H1 (cell line): ENCODE data around the gene WBP1L. TPM values are rescaled to one million over a fixed set of nuclear protein-coding genes. Genes with fewer than 3 reads are reported as not detected.

Source experiments
- CTCF ChIA-PET: fragments of 300-600 bp; sonication (Branson Sonifier 250); formaldehyde crosslinking; loops from one replicate; lab custom pipeline; 2021; ENCODE audit not compliant: partially characterized antibody; lab: Charles Lee
- POLR2A ChIA-PET: fragments of 300-600 bp; sonication (Branson Sonifier 250); formaldehyde crosslinking; loops from one replicate; lab custom pipeline; 2021; ENCODE audit warnings: inconsistent platforms; ENCODE audit not compliant: partially characterized antibody; lab: Charles Lee
- DNase-seq, 2 experiments: peaks; one replicate each; pipeline versions ENCODE4 v3.0.0 to v3.0.0-alpha.2; 2010 to 2022; ENCODE audit warnings: low spot score in 2 of 2, low read depth in 1 of 2, mixed read lengths in 1 of 2
- FAIRE-seq: peaks from 2 replicates; lab custom pipeline; 2011; peaks lifted over from hg19 to GRCh38; lab: Jason Lieb, UNC
- H2AFZ ChIP-seq: 2 replicates; pipeline ENCODE4 v1.8.1; 2012; ENCODE audit warnings: low read length, inconsistent platforms
- H2AK5ac ChIP-seq: 2 replicates; pipeline ENCODE4 v1.6.1; 2013; ENCODE audit warnings: low read depth, low read length
- H2BK120ac ChIP-seq: replicated peaks from 2 replicates; pipeline ENCODE3; 2013; ENCODE audit warnings: low read depth, low read length, inconsistent platforms
- H2BK12ac ChIP-seq: 2 replicates; pipeline ENCODE4 v1.6.1; 2013; ENCODE audit warnings: low read depth, low read length
- H2BK15ac ChIP-seq: 2 replicates; pipeline ENCODE4 v1.6.1; 2013; ENCODE audit warnings: low read length
- H2BK20ac ChIP-seq: 2 replicates; pipeline ENCODE4 v1.6.1; 2013; ENCODE audit warnings: low read length
- H2BK5ac ChIP-seq: 2 replicates; pipeline ENCODE4 v1.6.1; 2013; ENCODE audit warnings: low read depth, low read length
- H3K14ac ChIP-seq: 2 replicates; pipeline ENCODE4 v1.6.1; 2013; ENCODE audit warnings: inconsistent platforms; ENCODE audit not compliant: insufficient read length
- H3K18ac ChIP-seq: 2 replicates; pipeline ENCODE4 v1.6.1; 2013; ENCODE audit warnings: low read length; ENCODE audit errors: extremely low read depth
- H3K23ac ChIP-seq: 2 replicates; pipeline ENCODE4 v1.6.1; 2013; ENCODE audit warnings: inconsistent platforms; ENCODE audit not compliant: insufficient read length
- H3K23me2 ChIP-seq: 2 replicates; pipeline ENCODE4 v1.6.1; 2013; ENCODE audit warnings: low read depth, low read length
- H3K27ac ChIP-seq: 2 replicates; pipeline ENCODE4 v1.6.1; 2011; ENCODE audit warnings: low read depth, low read length, inconsistent platforms
- H3K27me3 ChIP-seq, 4 experiments: replicated peaks in 1 of 4; 1 replicate in 1 of 4; 2 replicates in 3 of 4; pipeline versions ENCODE4 v1.6.1 to v1.8.1; 2011 to 2013; ENCODE audit warnings: low read length in 3 of 4, mild to moderate bottlenecking in 3 of 4, inconsistent platforms in 2 of 4, mixed read lengths in 2 of 4, moderate library complexity in 1 of 4; ENCODE audit not compliant: control insufficient read depth in 3 of 4, insufficient read depth in 3 of 4; ENCODE audit errors: extremely low read depth in 1 of 4
- H3K36me3 ChIP-seq, 4 experiments: 2 replicates each; pipeline versions ENCODE4 v1.6.1 to v1.8.1; 2011 to 2013; ENCODE audit warnings: mild to moderate bottlenecking in 4 of 4, low read length in 3 of 4, moderate library complexity in 2 of 4, control low read depth in 1 of 4, inconsistent platforms in 1 of 4; ENCODE audit not compliant: insufficient read depth in 4 of 4, control insufficient read depth in 2 of 4
- H3K4ac ChIP-seq: replicated peaks from 2 replicates; pipeline ENCODE3; 2013; ENCODE audit warnings: low read length, low read depth, mixed read lengths, inconsistent platforms; ENCODE audit not compliant: insufficient read length
- H3K4me1 ChIP-seq, 4 experiments: replicated peaks in 1 of 4; 1 replicate in 1 of 4; 2 replicates in 3 of 4; pipeline versions ENCODE4 v1.6.1 to v1.8.1; 2011 to 2013; ENCODE audit warnings: low read length in 3 of 4, inconsistent platforms in 2 of 4, mixed read lengths in 1 of 4; ENCODE audit not compliant: insufficient read depth in 4 of 4, control insufficient read depth in 3 of 4
- H3K4me2 ChIP-seq, 2 experiments: 2 replicates each; pipeline versions ENCODE4 v1.6.1 to v1.8.1; 2011 to 2013; ENCODE audit warnings: low read depth in 2 of 2, low read length in 2 of 2, control low read depth in 1 of 2, inconsistent platforms in 1 of 2, mild to moderate bottlenecking in 1 of 2; ENCODE audit not compliant: insufficient read depth in 1 of 2
- H3K4me3 ChIP-seq, 4 experiments: fragments of 200-600, 300-600 bp in 1 of 4; sonication (generic), shearing (Covaris generic), sonication (Bioruptor Twin) in 1 of 4; 2 replicates each; pipeline versions ENCODE4 v1.5.1 to v1.8.1; 2011 to 2016; ENCODE audit warnings: low read length in 4 of 4, low read depth in 3 of 4, control low read depth in 2 of 4, inconsistent platforms in 2 of 4, mild to moderate bottlenecking in 2 of 4, mixed read lengths in 1 of 4, moderate library complexity in 1 of 4; ENCODE audit not compliant: insufficient read depth in 2 of 4; ENCODE audit errors: extremely low read depth in 1 of 4
- H3K56ac ChIP-seq: replicated peaks from 2 replicates; pipeline ENCODE3; 2013; ENCODE audit warnings: low read depth, mild to moderate bottlenecking, mixed read lengths, low read length, inconsistent platforms; ENCODE audit not compliant: insufficient read length
- H3K79me1 ChIP-seq: 2 replicates; pipeline ENCODE4 v1.6.1; 2013; ENCODE audit warnings: low read depth, low read length, control low read depth
- H3K79me2 ChIP-seq, 2 experiments: 2 replicates each; pipeline versions ENCODE4 v1.6.1 to v1.8.1; 2012 to 2013; ENCODE audit warnings: low read length in 2 of 2, mild to moderate bottlenecking in 2 of 2, inconsistent platforms in 1 of 2; ENCODE audit not compliant: insufficient read depth in 2 of 2, control insufficient read depth in 1 of 2
- H3K9ac ChIP-seq, 4 experiments: replicated peaks in 1 of 4; 1 replicate in 1 of 4; 2 replicates in 3 of 4; pipeline versions ENCODE4 v1.6.1 to v1.8.1; 2011 to 2013; ENCODE audit warnings: low read depth in 3 of 4, low read length in 3 of 4, control low read depth in 2 of 4, mild to moderate bottlenecking in 2 of 4, moderate library complexity in 2 of 4, inconsistent platforms in 1 of 4; ENCODE audit errors: extremely low read depth in 1 of 4
- H3K9me3 ChIP-seq, 2 experiments: 2 replicates each; pipeline versions ENCODE4 v1.6.1 to v1.8.1; 2012 to 2013; ENCODE audit warnings: mild to moderate bottlenecking in 2 of 2, moderate library complexity in 2 of 2, control low read depth in 1 of 2, inconsistent platforms in 1 of 2, low read depth in 1 of 2, low read length in 1 of 2, mixed read lengths in 1 of 2; ENCODE audit not compliant: insufficient read depth in 2 of 2
- H4K20me1 ChIP-seq, 2 experiments: replicated peaks in 1 of 2; 2 replicates each; pipeline versions ENCODE3 to v1.8.1; 2011 to 2013; ENCODE audit warnings: inconsistent platforms in 2 of 2, low read length in 2 of 2, mild to moderate bottlenecking in 1 of 2; ENCODE audit not compliant: insufficient read depth in 2 of 2, control insufficient read depth in 1 of 2
- H4K5ac ChIP-seq: 2 replicates; pipeline ENCODE4 v1.6.1; 2013; ENCODE audit warnings: low read length, low read depth, mixed read lengths, inconsistent platforms; ENCODE audit not compliant: insufficient read length
- H4K8ac ChIP-seq: 2 replicates; pipeline ENCODE4 v1.8.0; 2013; ENCODE audit warnings: mild to moderate bottlenecking, moderate library complexity, low read length, inconsistent platforms; ENCODE audit not compliant: insufficient read depth; ENCODE audit errors: extremely low read depth
- H4K91ac ChIP-seq: replicated peaks from 2 replicates; pipeline ENCODE3; 2013; ENCODE audit warnings: low read length, mixed read lengths, inconsistent platforms; ENCODE audit not compliant: insufficient read length
- HDAC6 ChIP-seq: IDR thresholded peaks from one replicate; pipeline ENCODE4 v1.7.1; 2012; ENCODE audit warnings: low read depth, mild to moderate bottlenecking, inconsistent platforms, low read length, moderate library complexity
- KDM4A ChIP-seq: IDR thresholded peaks from one replicate; pipeline ENCODE4 v1.7.1; 2012; ENCODE audit warnings: low read depth, mild to moderate bottlenecking, moderate library complexity, low read length, inconsistent platforms; ENCODE audit not compliant: severe bottlenecking
- KDM5A ChIP-seq: fragments of 200-600 bp; IDR thresholded peaks from 2 replicates; pipeline ENCODE4 v1.7.1; 2012; ENCODE audit warnings: mild to moderate bottlenecking, low read length, inconsistent platforms, mixed read lengths
- RXRA ChIP-seq: IDR thresholded peaks from 2 replicates; pipeline ENCODE4 v1.6.1; 2011; ENCODE audit warnings: low read depth, mild to moderate bottlenecking, low read length, moderate library complexity; ENCODE audit not compliant: insufficient read depth
- polyA plus RNA-seq, 7 experiments: library from polyadenylated mRNA; depleted of rRNA in 3 of 7; stranded (reverse) in 5 of 7; unstranded in 2 of 7; fragments of >200 nt in 5 of 7; fragments of 200-250 nt in 2 of 7; gene quantifications; 1 replicate in 5 of 7; 2 replicates in 1 of 7; 4 replicates in 1 of 7; pipeline versions ENCODE4 v1.2.1 to v1.2.3, GENCODE V29; 2011 to 2013; ENCODE audit warnings: missing spikeins in 2 of 7, mixed read lengths in 2 of 7
- total RNA-seq: library from RNA; stranded (reverse); fragmentation: NEBNext Ultra II Directional; extraction: Animal tissue kit (Norgen Biotek cat#: 25700); gene quantifications from 2 replicates; pipeline ENCODE4 v1.2.1, GENCODE V29; 2021
- TF ChIP-seq, protein P1 (sequence below): IDR thresholded peaks from 2 replicates; pipeline ENCODE4 v1.6.1; 2011; ENCODE audit warnings: low read length, improper control_type of control experiment
- TF ChIP-seq, protein P2 (sequence below): IDR thresholded peaks from 2 replicates; pipeline ENCODE4 v1.6.1; 2012; ENCODE audit warnings: inconsistent platforms

Gene WBP1L
- total and polyA plus RNA-seq, 2 of the 8 experiments (the other 6 are each of a cell fraction or from before 2014, with no cell fraction given): 26.6 to 29.9 TPM

DNA sequence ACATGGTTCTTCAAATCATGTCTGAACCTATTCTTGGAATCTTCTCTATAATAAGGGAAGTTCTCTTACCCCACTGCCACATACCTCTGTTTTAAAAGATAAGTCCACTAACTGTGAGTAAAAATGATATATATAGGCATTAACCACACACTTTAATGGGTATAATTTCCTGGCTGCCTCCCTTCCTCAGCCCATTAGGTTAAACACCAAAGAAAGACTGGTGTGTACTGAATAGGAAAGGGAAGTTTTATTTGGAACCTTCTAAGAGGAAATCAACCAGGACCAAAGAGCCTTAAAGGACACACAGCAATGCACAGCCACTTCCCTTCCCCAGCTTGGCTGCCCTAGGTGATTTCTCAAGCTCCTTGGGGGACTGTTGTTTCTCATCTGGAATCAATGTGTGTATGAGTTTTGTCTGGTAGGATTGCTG, 5.0 kb upstream of the WBP1L start:
- Histone ChIP-seq H3K27ac (no peak overlapping the region), H3K9me3 (no peaks in the 10 kb centered on the region), H2BK20ac (no peak overlapping the region), H2AFZ (no peak overlapping the region), H2BK120ac (no peak overlapping the region), H2AK5ac (no peak overlapping the region), H2BK5ac (no peak overlapping the region), H3K79me1 (no peaks in the 10 kb centered on the region), H4K91ac (no peak overlapping the region), H3K4me2 (no peak overlapping the region), H4K5ac (no peak overlapping the region), H3K79me2 (no peaks in the 10 kb centered on the region), H3K56ac (no peak overlapping the region), H3K9ac (no peak overlapping the region), H3K23ac (no peak overlapping the region), H3K18ac (no peak overlapping the region), H3K4me1 (peaks cover 0 to 6% (median 2%) of the 10 kb centered on the region in 4 experiments; a peak in 4 of 7 replicates), H3K4me3 (no peak overlapping the region), H3K27me3 (no peaks in the 10 kb centered on the region; a peak in 1 of 7 replicates), H4K20me1 (no peaks in the 10 kb centered on the region), H3K4ac (no peak overlapping the region)
- POLR2A ChIA-PET: interaction anchor here (0.9 to 6.5 kb wide), 4 partner anchors 13 to 78 kb away, joined by 3 to 30 read pairs (median 13); partner anchors contain the start of genes ARL3 and SFXN2
- FAIRE-seq (no peak), DNase-seq (no peak)
- TF ChIP-seq RXRA (no peak), HDAC6 (no peak), KDM5A (no peak), KDM4A (no peak)
- TF ChIP-seq, protein P1, sequence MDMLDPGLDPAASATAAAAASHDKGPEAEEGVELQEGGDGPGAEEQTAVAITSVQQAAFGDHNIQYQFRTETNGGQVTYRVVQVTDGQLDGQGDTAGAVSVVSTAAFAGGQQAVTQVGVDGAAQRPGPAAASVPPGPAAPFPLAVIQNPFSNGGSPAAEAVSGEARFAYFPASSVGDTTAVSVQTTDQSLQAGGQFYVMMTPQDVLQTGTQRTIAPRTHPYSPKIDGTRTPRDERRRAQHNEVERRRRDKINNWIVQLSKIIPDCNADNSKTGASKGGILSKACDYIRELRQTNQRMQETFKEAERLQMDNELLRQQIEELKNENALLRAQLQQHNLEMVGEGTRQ: no peak
- TF ChIP-seq, protein P2, sequence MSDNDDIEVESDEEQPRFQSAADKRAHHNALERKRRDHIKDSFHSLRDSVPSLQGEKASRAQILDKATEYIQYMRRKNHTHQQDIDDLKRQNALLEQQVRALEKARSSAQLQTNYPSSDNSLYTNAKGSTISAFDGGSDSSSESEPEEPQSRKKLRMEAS: no peak
- TF ChIP-seq, all 59 proteins: peak for 0
- CTCF ChIA-PET: interaction anchor here (1.4 to 4.2 kb wide), 2 partner anchors 14 to 75 kb away, joined by 4 to 33 read pairs; no protein-coding TSS in a partner anchor
- Histone ChIP-seq H4K8ac (no peak overlapping the region), H3K23me2 (no peaks in the 10 kb centered on the region), H3K14ac (no peak overlapping the region), H2BK12ac (no peak overlapping the region), H2BK15ac (no peak overlapping the region), H3K36me3 (peaks cover 4 to 29% (median 16%) of the 10 kb centered on the region in 4 experiments; a peak in 7 of 8 replicates)
